Kidney (tissue), 14 donors: ENCODE data around the gene DNM2. TPM values are rescaled to one million over a fixed set of nuclear protein-coding genes. Genes with fewer than 3 reads are reported as not detected.
A peak's percentile ranks its signal among the peaks of the same experiment; 100 is the strongest.

Experiments
- DNase-seq, 5 donors: peaks; one replicate each; pipeline ENCODE4 v3.0.0-alpha.2; 2013 to 2020
- FAIRE-seq: peaks from 2 replicates; lab custom pipeline; 2012; peaks lifted over from hg19 to GRCh38; lab: Jason Lieb, UNC
- H3K27ac ChIP-seq, 2 donors: one replicate each; pipeline ENCODE4 v1.7.0; 2013; ENCODE audit warnings: low read depth in 2 of 2, low read length in 2 of 2, inconsistent platforms in 1 of 2
- H3K27me3 ChIP-seq: one replicate; pipeline ENCODE4 v1.7.1; 2013; ENCODE audit warnings: low read length, inconsistent platforms; ENCODE audit not compliant: control insufficient read depth, insufficient read depth
- H3K36me3 ChIP-seq, 3 donors: one replicate each; pipeline versions ENCODE4 v1.7.0 to v1.7.1; 2013; ENCODE audit warnings: low read length in 3 of 3, control low read depth in 1 of 3, inconsistent platforms in 1 of 3; ENCODE audit not compliant: insufficient read depth in 3 of 3, control insufficient read depth in 2 of 3
- H3K4me1 ChIP-seq, 3 donors: one replicate each; pipeline versions ENCODE4 v1.7.0 to v1.7.1; 2013; ENCODE audit warnings: low read length in 3 of 3, inconsistent platforms in 1 of 3, low read depth in 1 of 3; ENCODE audit not compliant: control insufficient read depth in 2 of 3, insufficient read depth in 2 of 3
- H3K4me3 ChIP-seq, 3 donors: one replicate each; pipeline versions ENCODE4 v1.7.0 to v1.8.1; 2013; ENCODE audit warnings: low read length in 3 of 3, control low read depth in 1 of 3, inconsistent platforms in 1 of 3
- H3K9ac ChIP-seq, 3 donors: one replicate each; pipeline versions ENCODE4 v1.7.0 to v1.7.1; 2013; ENCODE audit warnings: low read length in 3 of 3, control low read depth in 1 of 3, inconsistent platforms in 1 of 3
- H3K9me3 ChIP-seq, 3 donors: one replicate each; pipeline versions ENCODE4 v1.7.0 to v1.7.1; 2013; ENCODE audit warnings: low read length in 3 of 3, control low read depth in 1 of 3, inconsistent platforms in 1 of 3; ENCODE audit not compliant: control insufficient read depth in 2 of 3, insufficient read depth in 1 of 3
- CTCF ChIP-seq: IDR thresholded peaks from 3 replicates; pipeline ENCODE4 v1.5.1; 2012; ENCODE audit warnings: mild to moderate bottlenecking, moderate library complexity, borderline replicate concordance; ENCODE audit not compliant: insufficient read depth; ENCODE audit errors: extremely low read depth
- intact Hi-C: fragments of 100-400 bp; cut with DNase I; formaldehyde crosslinking; loops from one replicate; pipeline ENCODE4 v1.11.1; 2022
- polyA plus RNA-seq: library from polyadenylated mRNA; stranded (reverse); fragments of 350-450 nt; fragmentation: Illumina TruSeq; extraction: RNeasy Lipid Tissue Mini Kit (QIAGEN cat#74804); gene quantifications from one replicate; pipeline ENCODE4 v1.2.3, GENCODE V29; 2014; ENCODE audit warnings: low read depth, low replicate concordance; ENCODE audit not compliant: insufficient read depth
- total RNA-seq: library from RNA; stranded (reverse); fragmentation: NEBNext Ultra II Directional; extraction: Animal tissue kit (Norgen Biotek cat#: 25700); gene quantifications from one replicate; pipeline ENCODE4 v1.2.1, GENCODE V29; 2021
- donor health status: control.
- donor health status: control.
- donor health status: control.
- donor health status: control.
- donor health status: control.
- donor health status: DM: yes; HTN: yes; CAD: no.
- donor health status: Normal renal cell carcinoma (clear cell type).

DNM2 gene
- total and polyA plus RNA-seq, 2 donors from 2014 or later = 79.0 to 226 TPM

DNA sequence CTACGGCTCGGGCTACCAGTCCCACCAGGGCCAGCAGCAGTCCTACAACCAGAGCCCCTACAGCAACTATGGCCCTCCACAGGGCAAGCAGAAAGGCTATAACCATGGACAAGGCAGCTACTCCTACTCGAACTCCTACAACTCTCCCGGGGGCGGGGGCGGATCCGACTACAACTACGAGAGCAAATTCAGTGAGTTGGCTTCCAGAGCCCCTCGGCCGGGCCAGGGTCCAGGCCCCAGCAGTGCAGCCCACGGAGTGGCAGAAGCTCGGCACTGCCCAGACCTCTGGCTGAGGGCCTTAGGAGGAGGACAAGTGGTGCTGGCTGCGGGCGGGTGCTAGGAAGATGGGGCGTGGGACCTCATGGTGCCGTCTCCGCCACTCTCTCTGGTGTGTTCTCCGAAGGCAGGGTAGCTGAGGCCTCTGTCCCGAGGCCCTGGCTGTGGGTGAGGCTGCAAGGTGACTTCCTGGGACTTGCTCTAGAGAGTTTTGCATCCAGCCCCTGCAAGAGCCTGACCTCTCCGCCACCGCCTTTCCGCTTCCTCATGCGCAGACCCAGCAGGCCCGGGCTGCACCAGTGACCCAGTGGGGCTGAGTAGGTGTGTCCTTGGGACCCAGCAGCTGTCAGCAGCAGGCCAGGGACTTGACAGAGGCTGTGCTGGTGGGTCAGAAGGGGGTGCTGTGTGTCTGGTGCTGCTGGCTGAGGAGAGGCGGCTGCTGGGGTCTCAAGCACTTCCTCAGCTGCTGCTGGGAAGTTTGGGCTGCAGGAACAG is 30.2 kb upstream of the DNM2 start:
- Histone ChIP-seq H3K9me3 (no peaks in the 10 kb centered on the region), H3K27ac (no peak overlapping the region), H3K27me3 (no peaks in the 10 kb centered on the region), H3K36me3 (peaks cover 8 to 68% (median 43%) of the 10 kb centered on the region in 3 donors), H3K4me3 (no peak overlapping the region), H3K9ac (no peak overlapping the region), H3K4me1 (no peaks in the 10 kb centered on the region)
- TF ChIP-seq CTCF = no peak
- no peak for FAIRE-seq
- intact Hi-C loops = no loop called here
- DNase-seq = no peak

GRCh38 chr19:10688545-10689280 is 29.2 kb upstream of the DNM2 start:
- no peaks in the 10 kb centered on the region for H3K4me1 ChIP-seq
- H3K36me3 ChIP-seq = peaks cover 6 to 59% (median 33%) of the 10 kb centered on the region in 3 donors
- no peak overlapping the region for H3K27ac ChIP-seq
- TF ChIP-seq CTCF = no peak
- no peak overlapping the region for H3K9ac ChIP-seq
- intact Hi-C loops = no loop called here
- no peaks in the 10 kb centered on the region for H3K9me3 ChIP-seq
- no peaks in the 10 kb centered on the region for H3K27me3 ChIP-seq
- H3K4me3 ChIP-seq = no peak overlapping the region
- FAIRE-seq (no peak), DNase-seq (peak in 1 of 5 donors; percentile 47)

- peak in 2 of 5 donors; percentile 9 to 79 for DNase-seq
- Histone ChIP-seq H3K27me3 (no peaks in the 10 kb centered on the region), H3K9ac (no peak overlapping the region), H3K4me1 (peaks cover 0 to 3% (median 0%) of the 10 kb centered on the region in 3 donors), H3K27ac (no peak overlapping the region), H3K4me3 (no peak overlapping the region), H3K9me3 (no peaks in the 10 kb centered on the region), H3K36me3 (peaks cover 2 to 42% (median 27%) of the 10 kb centered on the region in 3 donors)
- intact Hi-C loops = no loop called here
- FAIRE-seq = no peak
- no peak for TF ChIP-seq CTCF
Measured at GRCh38 chr19:10690341-10690781, 27.5 kb upstream of the DNM2 start.
